ENCODE measurements around the gene KRTAP10-11.

DNA sequence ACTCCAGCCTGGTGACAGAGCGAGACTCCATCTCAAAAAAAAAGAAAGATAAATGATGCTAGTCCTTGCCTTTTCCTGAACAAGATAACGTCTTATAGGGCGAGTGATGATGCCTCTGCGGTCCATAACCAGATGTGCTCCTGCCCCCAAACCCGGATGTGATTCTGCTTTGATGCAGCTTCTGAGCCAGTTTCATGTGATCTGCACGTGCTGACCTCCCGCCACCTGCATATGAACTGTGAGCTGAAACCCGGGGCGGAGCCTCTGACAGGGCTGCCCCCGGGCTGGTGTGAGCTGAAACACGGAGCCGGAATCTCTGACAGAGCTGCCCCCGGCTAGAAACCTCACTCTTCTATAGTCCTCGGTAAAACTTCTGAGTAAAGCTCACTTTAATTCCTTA lies 6.9 kb downstream of the KRTAP10-11 start:
- TF ChIP-seq EZH2 (IDR thresholded peaks at IDR 0.05; ENCODE audit: borderline replicate concordance, low read length): no peak
- TF ChIP-seq, protein P1, sequence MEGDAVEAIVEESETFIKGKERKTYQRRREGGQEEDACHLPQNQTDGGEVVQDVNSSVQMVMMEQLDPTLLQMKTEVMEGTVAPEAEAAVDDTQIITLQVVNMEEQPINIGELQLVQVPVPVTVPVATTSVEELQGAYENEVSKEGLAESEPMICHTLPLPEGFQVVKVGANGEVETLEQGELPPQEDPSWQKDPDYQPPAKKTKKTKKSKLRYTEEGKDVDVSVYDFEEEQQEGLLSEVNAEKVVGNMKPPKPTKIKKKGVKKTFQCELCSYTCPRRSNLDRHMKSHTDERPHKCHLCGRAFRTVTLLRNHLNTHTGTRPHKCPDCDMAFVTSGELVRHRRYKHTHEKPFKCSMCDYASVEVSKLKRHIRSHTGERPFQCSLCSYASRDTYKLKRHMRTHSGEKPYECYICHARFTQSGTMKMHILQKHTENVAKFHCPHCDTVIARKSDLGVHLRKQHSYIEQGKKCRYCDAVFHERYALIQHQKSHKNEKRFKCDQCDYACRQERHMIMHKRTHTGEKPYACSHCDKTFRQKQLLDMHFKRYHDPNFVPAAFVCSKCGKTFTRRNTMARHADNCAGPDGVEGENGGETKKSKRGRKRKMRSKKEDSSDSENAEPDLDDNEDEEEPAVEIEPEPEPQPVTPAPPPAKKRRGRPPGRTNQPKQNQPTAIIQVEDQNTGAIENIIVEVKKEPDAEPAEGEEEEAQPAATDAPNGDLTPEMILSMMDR (IDR thresholded peaks at IDR 0.05; ENCODE audit: low read length): no peak

Measured in OCI-LY1 (cell line).